ENCODE data around the gene GSC. TPM values are rescaled to one million over a fixed set of nuclear protein-coding genes. Genes with fewer than 3 reads are reported as not detected.

GSC gene
- total and polyA plus RNA-seq, 10 of the 15 experiments (the other 5 are each of a cell fraction or from before 2014, with no cell fraction given) = not detected

GRCh38 chr14:94768521-94769390 lies 1.2 kb downstream of the GSC start:
- no TSS peak for BruUV-seq (replicated peaks)
- CTCF ChIA-PET = no interaction called here
- WGBS (ENCODE audit: insufficient coverage, insufficient replicate concordance, low lambda C conversion rate, missing lambda C conversion rate) = 40% methylated on average over 50 of the region's 82 CpGs
- FAIRE-seq (no peak), ATAC-seq (no peak), DNase-seq (ENCODE audit: low read depth, low spot score) (no peak)
- Histone ChIP-seq H3K79me2 (ENCODE audit: control insufficient read depth, insufficient read depth, low read length) (no peaks in the 10 kb centered on the region), H3K27ac (ENCODE audit: control insufficient read depth, insufficient read depth) (no peak overlapping the region), H3K4me1 (ENCODE audit: control insufficient read depth, insufficient read depth, low read length) (no peaks in the 10 kb centered on the region), H3K36me3 (ENCODE audit: control insufficient read depth in 2 of 2, insufficient read depth in 2 of 2, low read length in 1 of 2) (no peaks in the 10 kb centered on the region), H3K9ac (ENCODE audit: control insufficient read depth, insufficient read depth, low read length) (no peak overlapping the region), H3K4me2 (ENCODE audit: control insufficient read depth, insufficient read depth) (no peak overlapping the region), H4K20me1 (ENCODE audit: control insufficient read depth, insufficient read depth) (no peaks in the 10 kb centered on the region), H2AFZ (ENCODE audit: control insufficient read depth, low read depth, low read length) (no peak overlapping the region), H3K9me3 (replicated peaks; ENCODE audit: control insufficient read depth, insufficient read depth, low read length) (peaks cover 2% of the 10 kb centered on the region; the same call in 2 of the 3 replicates), H3K27me3 (replicated peaks in 1 of 2; ENCODE audit: control insufficient read depth in 2 of 2, insufficient read depth in 2 of 2, low read length in 1 of 2) (peaks cover 11 to 19% of the 10 kb centered on the region in 2 experiments), H3K4me3 (no peak overlapping the region)
- intact Hi-C loops (cut with micrococcal nuclease; ENCODE audit: unreplicated experiment) = no loop called here
- SMC1A ChIA-PET (ENCODE audit: uncharacterized antibody, unreplicated experiment) = no interaction called here
- RAD21 ChIA-PET (ENCODE audit: unreplicated experiment) = no interaction called here
- POLR2A ChIA-PET = no interaction called here
- TF ChIP-seq CREB1 (IDR thresholded peaks at IDR 0.05; ENCODE audit: low read depth) (no peak), ZBTB40 (IDR thresholded peaks at IDR 0.05; ENCODE audit: borderline replicate concordance) (no peak), TAF1 (IDR thresholded peaks at IDR 0.05; ENCODE audit: borderline replicate concordance, low read depth, low read length) (no peak), CHD2 (IDR thresholded peaks at IDR 0.05; ENCODE audit: borderline replicate concordance, low read depth, low read length) (no peak), GATAD2B (conservative IDR thresholded peaks at IDR 0.05; ENCODE audit: low read depth) (no peak)
- in situ Hi-C loops (cut with MboI) = no loop called here
